A549 (cell line): ENCODE measurements around the gene SZT2. TPM values are rescaled to one million over a fixed set of nuclear protein-coding genes. Genes with fewer than 3 reads are reported as not detected.

ENCODE experiments used
- ATAC-seq, 2 experiments: fragments of 200-7000 bp in 1 of 2; fragments of >200 bp in 1 of 2; cut with Nextera tagmentation in 1 of 2; cut with Tn5 transposase in 1 of 2; 3 replicates each; pipeline versions ENCODE4 v1.8.0 to v1.9.1; 2018 to 2020; ENCODE audit warnings: mild to moderate bottlenecking in 1 of 2, moderate library complexity in 1 of 2
- CTCF ChIA-PET: fragments of 300-600 bp; sonication (Branson Sonifier 250); formaldehyde crosslinking; extraction: SDS; loops from one replicate; lab custom pipeline; 2021; ENCODE audit warnings: antibody characterized with exemption, inconsistent platforms; lab: Yijun Ruan, JAX
- POLR2A ChIA-PET: fragments of 350-600 bp; formaldehyde crosslinking; extraction: SDS; loops from one replicate; lab custom pipeline; 2021; ENCODE audit warnings: antibody characterized with exemption, inconsistent platforms; lab: Yijun Ruan, JAX
- DNase-seq, 2 experiments: peaks; one replicate each; pipeline versions ENCODE4 v3.0.0 to v3.0.0-alpha.2; 2011 to 2016; ENCODE audit warnings: low read depth in 1 of 2, low spot score in 1 of 2
- FAIRE-seq: peaks from 2 replicates; lab custom pipeline; 2011; peaks lifted over from hg19 to GRCh38; lab: Jason Lieb, UNC
- H3K27ac ChIP-seq, 2 experiments: fragments of >200 bp; sonication (Bioruptor Twin); formaldehyde crosslinking; 3 replicates each; pipeline ENCODE4 v1.5.1; 2016 to 2017
- H3K4me1 ChIP-seq: fragments of >200 bp; sonication (Bioruptor Twin); formaldehyde crosslinking; 3 replicates; pipeline ENCODE4 v1.6.1; 2016
- H3K4me2 ChIP-seq: fragments of >200 bp; sonication (Bioruptor Twin); formaldehyde crosslinking; 3 replicates; pipeline ENCODE4 v1.6.1; 2016
- H3K4me3 ChIP-seq: fragments of >200 bp; sonication (Bioruptor Twin); formaldehyde crosslinking; 3 replicates; pipeline ENCODE4 v1.5.1; 2016
- H3K9me3 ChIP-seq: fragments of >200 bp; sonication (Bioruptor Twin); formaldehyde crosslinking; 3 replicates; pipeline ENCODE4 v1.6.1; 2016
- CBX8 ChIP-seq: fragments of 200-600 bp; sonication (generic); IDR thresholded peaks from 2 replicates; pipeline ENCODE4 v1.6.1; 2016
- CEBPB ChIP-seq, 2 experiments: fragments of >200 bp in 1 of 2; sonication (Bioruptor Twin) in 1 of 2; formaldehyde crosslinking in 1 of 2; IDR thresholded peaks; 2 replicates each; pipeline ENCODE4 v1.6.1; 2012 to 2016
- CHD4 ChIP-seq: fragments of 200-600 bp; sonication (generic); IDR thresholded peaks from 2 replicates; pipeline ENCODE4 v1.6.1; 2016; ENCODE audit warnings: antibody characterized with exemption, mild to moderate bottlenecking, borderline replicate concordance
- EP300 ChIP-seq, 2 experiments: fragments of >200 bp; sonication (Bioruptor Twin); formaldehyde crosslinking; IDR thresholded peaks; 2 replicates in 1 of 2; 3 replicates in 1 of 2; pipeline ENCODE4 v1.6.1; 2016 to 2017
- ESRRA ChIP-seq: fragments of 150-350 bp; IDR thresholded peaks from 2 replicates; pipeline ENCODE4 v1.6.1; 2014; ENCODE audit warnings: mild to moderate bottlenecking, low read length, borderline replicate concordance
- FOXS1 ChIP-seq: fragments of 250-450 bp; sonication (Bioruptor Pico); IDR thresholded peaks from 2 replicates; pipeline ENCODE4 v1.5.0; 2020; ENCODE audit warnings: mild to moderate bottlenecking, moderate library complexity
- GATA3 ChIP-seq: IDR thresholded peaks from 2 replicates; pipeline ENCODE4 v1.6.1; 2012; ENCODE audit warnings: borderline replicate concordance
- HDAC2 ChIP-seq: fragments of 200-600 bp; sonication (generic); IDR thresholded peaks from 2 replicates; pipeline ENCODE4 v1.6.1; 2016
- HOXA7 ChIP-seq: fragments of 250-450 bp; sonication (Bioruptor Pico); IDR thresholded peaks from 2 replicates; pipeline ENCODE4 v1.5.0; 2020; ENCODE audit warnings: mild to moderate bottlenecking, moderate library complexity
- HOXB13 ChIP-seq: fragments of 250-450 bp; sonication (Bioruptor Pico); IDR thresholded peaks from 2 replicates; pipeline ENCODE4 v1.5.0; 2020; ENCODE audit warnings: low read depth, mild to moderate bottlenecking, moderate library complexity
- HOXB5 ChIP-seq: fragments of 250-450 bp; sonication (Bioruptor Pico); IDR thresholded peaks from 2 replicates; pipeline ENCODE4 v1.5.0; 2020; ENCODE audit warnings: mild to moderate bottlenecking, moderate library complexity
- KDM5A ChIP-seq: fragments of 200-600 bp; sonication (generic); IDR thresholded peaks from 2 replicates; pipeline ENCODE4 v1.6.1; 2016; ENCODE audit warnings: antibody characterized with exemption, mild to moderate bottlenecking
- MAFK ChIP-seq: fragments of 450-650 bp; IDR thresholded peaks from 2 replicates; pipeline ENCODE4 v1.6.1; 2014; ENCODE audit not compliant: partially characterized antibody
- MYC ChIP-seq: IDR thresholded peaks from 2 replicates; pipeline ENCODE4 v1.6.1; 2012; ENCODE audit warnings: mild to moderate bottlenecking, inconsistent platforms, low read length, improper control_type of control experiment, borderline replicate concordance
- RAD21 ChIP-seq, 2 experiments: fragments of >200 bp in 1 of 2; sonication (Bioruptor Twin) in 1 of 2; formaldehyde crosslinking in 1 of 2; IDR thresholded peaks in 1 of 2; conservative IDR thresholded peaks in 1 of 2; 2 replicates in 1 of 2; 3 replicates in 1 of 2; pipeline ENCODE4 v1.6.1; 2012 to 2018; ENCODE audit warnings: inconsistent platforms in 1 of 2
- RARB ChIP-seq: fragments of 250-450 bp; sonication (Bioruptor Pico); IDR thresholded peaks from 2 replicates; pipeline ENCODE4 v1.8.0; 2021; ENCODE audit warnings: mild to moderate bottlenecking, moderate library complexity
- RNF2 ChIP-seq: fragments of 200-600 bp; sonication (generic); IDR thresholded peaks from 2 replicates; pipeline ENCODE4 v1.6.1; 2016; ENCODE audit warnings: low read depth, mild to moderate bottlenecking, antibody characterized with exemption, moderate library complexity, borderline replicate concordance
- SREBF2 ChIP-seq: fragments of 450-650 bp; IDR thresholded peaks from 2 replicates; pipeline ENCODE4 v1.6.1; 2014; ENCODE audit warnings: mild to moderate bottlenecking, moderate library complexity
- TFCP2L1 ChIP-seq: fragments of 250-450 bp; sonication (Bioruptor Pico); IDR thresholded peaks from 2 replicates; pipeline ENCODE4 v1.5.0; 2021; ENCODE audit warnings: mild to moderate bottlenecking
- WGBS: methylation state at CpG from one replicate; pipeline ENCODE4 v1.1.6; 2017; ENCODE audit errors: missing lambda C conversion rate; 5-methylcytosine and 5-hydroxymethylcytosine counted together
- polyA plus RNA-seq, 4 experiments: library from polyadenylated mRNA; depleted of rRNA in 3 of 4; stranded (reverse); fragments of >200 nt; fragmentation: RNase III in 1 of 4; extraction: RNeasy Plus Mini Kit Qiagen cat#74134 plus additional on column Dnase treatment in 1 of 4; gene quantifications; 2 replicates in 3 of 4; 3 replicates in 1 of 4; pipeline ENCODE4 v1.2.3, GENCODE V29; 2011 to 2017
- TF ChIP-seq, protein P1 (sequence below): IDR thresholded peaks from 2 replicates; pipeline ENCODE4 v1.6.1; 2012
- TF ChIP-seq, protein P2 (sequence below): fragments of 200-600 bp; sonication (generic); IDR thresholded peaks from 2 replicates; pipeline ENCODE4 v1.6.1; 2016; ENCODE audit warnings: antibody characterized with exemption, mild to moderate bottlenecking, moderate library complexity
- TF ChIP-seq, protein P3 (sequence below): fragments of 250-450 bp; sonication (Bioruptor Pico); IDR thresholded peaks from 2 replicates; pipeline ENCODE4 v1.5.0; 2020; ENCODE audit warnings: low read depth, mild to moderate bottlenecking, moderate library complexity
- TF ChIP-seq, protein P4 (sequence below): IDR thresholded peaks from 2 replicates; pipeline ENCODE4 v1.6.1; 2012

SZT2 gene
- polyA plus RNA-seq, 2 of the 4 experiments (the other 2 are of a cell fraction): 6.1 to 6.5 TPM

DNA sequence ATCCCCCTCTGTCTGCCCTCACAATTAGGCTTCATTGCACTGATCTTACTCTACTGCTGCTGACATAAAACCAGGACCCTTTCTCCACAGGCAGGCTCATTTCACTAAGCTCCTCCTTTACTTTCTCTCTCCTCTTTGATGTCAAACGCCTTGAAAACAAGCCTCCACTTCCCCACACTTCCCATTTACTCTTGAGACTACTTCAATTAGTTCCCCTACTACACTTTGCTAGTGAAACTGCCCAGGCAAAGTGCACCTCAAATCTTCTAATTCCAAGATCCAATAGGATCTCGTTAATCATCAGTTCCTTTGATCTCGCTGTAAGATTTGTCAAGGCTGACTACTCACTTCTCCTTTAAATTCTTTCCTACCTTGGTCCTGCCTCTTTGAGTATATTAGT lies 36.8 kb upstream of the SZT2 start:
- FAIRE-seq (no peak), ATAC-seq (no peak), DNase-seq (no peak)
- POLR2A ChIA-PET: interaction anchor here (0.6 kb wide), 1 partner anchor 14 kb away, joined by 8 read pairs; no protein-coding TSS in a partner anchor
- no peak overlapping the region for H3K27ac ChIP-seq
- CTCF ChIA-PET: interaction anchor here (0.6 to 1.3 kb wide), 2 partner anchors 37 to 126 kb away, joined by 3 to 4 read pairs; no protein-coding TSS in a partner anchor
- H3K9me3 ChIP-seq: no peaks in the 10 kb centered on the region
- H3K4me3 ChIP-seq: no peak overlapping the region
- WGBS: 83% methylated on average over 3 of the region's 3 CpGs
- no peak overlapping the region for H3K4me2 ChIP-seq
- peaks cover 16% of the 10 kb centered on the region; the same call in 2 of the 3 replicates for H3K4me1 ChIP-seq
- TF ChIP-seq RAD21 (conservative IDR thresholded peaks at IDR 0.05 in 1 of 2, IDR thresholded peaks at IDR 0.05 in 1 of 2) (no peak), HOXB5 (CRISPR knock-in tag) (no peak)

DNA sequence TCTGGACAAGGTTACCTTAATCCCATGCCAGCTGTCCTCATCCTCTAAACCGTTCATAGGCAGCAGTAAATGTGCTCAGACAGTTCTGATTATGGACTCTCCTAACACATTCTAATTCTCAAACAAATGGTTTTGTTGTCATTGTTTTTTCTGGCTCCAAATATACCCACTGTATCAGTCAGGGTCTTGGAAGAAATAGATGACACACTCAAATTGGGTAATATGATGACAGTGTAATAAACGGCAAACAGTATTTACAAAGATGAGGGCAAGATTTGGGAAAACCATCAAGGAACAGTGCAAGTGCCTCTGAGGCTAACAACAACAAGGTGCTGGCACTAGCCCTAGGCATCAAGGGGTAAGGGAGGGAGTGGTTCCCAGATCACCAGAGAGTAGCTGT lies 35.2 kb upstream of the SZT2 start:
- H3K9me3 ChIP-seq: no peaks in the 10 kb centered on the region
- POLR2A ChIA-PET: no interaction called here
- H3K4me1 ChIP-seq: peaks cover 12% of the 10 kb centered on the region; the same call in 2 of the 3 replicates
- no peak overlapping the region for H3K27ac ChIP-seq
- H3K4me2 ChIP-seq: no peak overlapping the region
- no peak for DNase-seq
- TF ChIP-seq MAFK (no peak), MYC (no peak), HOXA7 (CRISPR knock-in tag) (no peak), CHD4 (no peak), KDM5A (no peak), ESRRA (no peak), GATA3 (no peak), HOXB5 (CRISPR knock-in tag) (no peak)
- TF ChIP-seq, protein P1, sequence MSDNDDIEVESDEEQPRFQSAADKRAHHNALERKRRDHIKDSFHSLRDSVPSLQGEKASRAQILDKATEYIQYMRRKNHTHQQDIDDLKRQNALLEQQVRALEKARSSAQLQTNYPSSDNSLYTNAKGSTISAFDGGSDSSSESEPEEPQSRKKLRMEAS: no peak
- TF ChIP-seq, protein P2, sequence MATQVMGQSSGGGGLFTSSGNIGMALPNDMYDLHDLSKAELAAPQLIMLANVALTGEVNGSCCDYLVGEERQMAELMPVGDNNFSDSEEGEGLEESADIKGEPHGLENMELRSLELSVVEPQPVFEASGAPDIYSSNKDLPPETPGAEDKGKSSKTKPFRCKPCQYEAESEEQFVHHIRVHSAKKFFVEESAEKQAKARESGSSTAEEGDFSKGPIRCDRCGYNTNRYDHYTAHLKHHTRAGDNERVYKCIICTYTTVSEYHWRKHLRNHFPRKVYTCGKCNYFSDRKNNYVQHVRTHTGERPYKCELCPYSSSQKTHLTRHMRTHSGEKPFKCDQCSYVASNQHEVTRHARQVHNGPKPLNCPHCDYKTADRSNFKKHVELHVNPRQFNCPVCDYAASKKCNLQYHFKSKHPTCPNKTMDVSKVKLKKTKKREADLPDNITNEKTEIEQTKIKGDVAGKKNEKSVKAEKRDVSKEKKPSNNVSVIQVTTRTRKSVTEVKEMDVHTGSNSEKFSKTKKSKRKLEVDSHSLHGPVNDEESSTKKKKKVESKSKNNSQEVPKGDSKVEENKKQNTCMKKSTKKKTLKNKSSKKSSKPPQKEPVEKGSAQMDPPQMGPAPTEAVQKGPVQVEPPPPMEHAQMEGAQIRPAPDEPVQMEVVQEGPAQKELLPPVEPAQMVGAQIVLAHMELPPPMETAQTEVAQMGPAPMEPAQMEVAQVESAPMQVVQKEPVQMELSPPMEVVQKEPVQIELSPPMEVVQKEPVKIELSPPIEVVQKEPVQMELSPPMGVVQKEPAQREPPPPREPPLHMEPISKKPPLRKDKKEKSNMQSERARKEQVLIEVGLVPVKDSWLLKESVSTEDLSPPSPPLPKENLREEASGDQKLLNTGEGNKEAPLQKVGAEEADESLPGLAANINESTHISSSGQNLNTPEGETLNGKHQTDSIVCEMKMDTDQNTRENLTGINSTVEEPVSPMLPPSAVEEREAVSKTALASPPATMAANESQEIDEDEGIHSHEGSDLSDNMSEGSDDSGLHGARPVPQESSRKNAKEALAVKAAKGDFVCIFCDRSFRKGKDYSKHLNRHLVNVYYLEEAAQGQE: no peak
- TF ChIP-seq, all 56 proteins: peak for 0
- H3K4me3 ChIP-seq: no peak overlapping the region
- 89% methylated on average over 2 of the region's 2 CpGs for WGBS
- FAIRE-seq (no peak), ATAC-seq (no peak)
- CTCF ChIA-PET: interaction anchor here (1.7 kb wide), 1 partner anchor 14 kb away, joined by 4 read pairs; the partner anchor contains the start of gene ELOVL1

DNA sequence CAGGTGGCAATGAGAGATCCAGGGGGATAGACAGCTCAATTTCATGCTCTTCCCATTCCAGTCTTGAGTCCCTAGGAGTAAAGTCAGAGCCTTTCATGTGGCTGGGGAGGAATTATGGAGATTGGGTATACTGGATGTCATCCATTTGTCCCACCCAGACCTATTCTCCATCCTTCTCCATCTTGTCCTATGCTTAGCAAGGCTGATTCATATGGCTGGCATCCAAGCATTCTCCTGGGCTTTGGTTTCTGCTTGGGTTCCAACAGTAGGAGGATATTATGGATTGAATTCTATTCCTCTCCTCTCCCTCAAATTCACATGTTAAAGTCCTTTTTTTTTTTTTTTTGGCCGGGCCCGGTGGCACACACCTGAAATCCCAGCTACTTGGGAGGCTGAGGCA lies 34.8 kb upstream of the SZT2 start:
- FAIRE-seq (no peak), DNase-seq (no peak), ATAC-seq (no peak)
- Histone ChIP-seq H3K9me3 (no peaks in the 10 kb centered on the region), H3K4me3 (no peak overlapping the region), H3K4me1 (peaks cover 10% of the 10 kb centered on the region; the same call in 2 of the 3 replicates), H3K27ac (no peak overlapping the region), H3K4me2 (no peak overlapping the region)
- TF ChIP-seq SREBF2 (no peak), TFCP2L1 (CRISPR knock-in tag) (no peak), RNF2 (no peak), CEBPB (IDR thresholded peaks at IDR 0.05) (no peak), EP300 (IDR thresholded peaks at IDR 0.05) (no peak), HDAC2 (no peak), CBX8 (no peak), RARB (CRISPR knock-in tag) (no peak), HOXB5 (CRISPR knock-in tag) (no peak), CHD4 (no peak), HOXA7 (CRISPR knock-in tag) (no peak), HOXB13 (CRISPR knock-in tag) (no peak), FOXS1 (CRISPR knock-in tag) (no peak)
- TF ChIP-seq, protein P3, sequence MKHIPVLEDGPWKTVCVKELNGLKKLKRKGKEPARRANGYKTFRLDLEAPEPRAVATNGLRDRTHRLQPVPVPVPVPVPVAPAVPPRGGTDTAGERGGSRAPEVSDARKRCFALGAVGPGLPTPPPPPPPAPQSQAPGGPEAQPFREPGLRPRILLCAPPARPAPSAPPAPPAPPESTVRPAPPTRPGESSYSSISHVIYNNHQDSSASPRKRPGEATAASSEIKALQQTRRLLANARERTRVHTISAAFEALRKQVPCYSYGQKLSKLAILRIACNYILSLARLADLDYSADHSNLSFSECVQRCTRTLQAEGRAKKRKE: no peak
- TF ChIP-seq, protein P4, sequence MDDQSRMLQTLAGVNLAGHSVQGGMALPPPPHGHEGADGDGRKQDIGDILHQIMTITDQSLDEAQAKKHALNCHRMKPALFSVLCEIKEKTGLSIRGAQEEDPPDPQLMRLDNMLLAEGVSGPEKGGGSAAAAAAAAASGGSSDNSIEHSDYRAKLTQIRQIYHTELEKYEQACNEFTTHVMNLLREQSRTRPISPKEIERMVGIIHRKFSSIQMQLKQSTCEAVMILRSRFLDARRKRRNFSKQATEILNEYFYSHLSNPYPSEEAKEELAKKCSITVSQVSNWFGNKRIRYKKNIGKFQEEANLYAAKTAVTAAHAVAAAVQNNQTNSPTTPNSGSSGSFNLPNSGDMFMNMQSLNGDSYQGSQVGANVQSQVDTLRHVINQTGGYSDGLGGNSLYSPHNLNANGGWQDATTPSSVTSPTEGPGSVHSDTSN: no peak
- 95% methylated on average over 2 of the region's 2 CpGs for WGBS
- CTCF ChIA-PET: interaction anchor here (1.7 kb wide), 1 partner anchor 13 kb away, joined by 4 read pairs; the partner anchor contains the start of gene ELOVL1
- POLR2A ChIA-PET: no interaction called here
